IMR-90 (cell line): Measurements from ENCODE around the gene PLCL2. TPM values are rescaled to one million over a fixed set of nuclear protein-coding genes. Genes with fewer than 3 reads are reported as not detected.

Source experiments
- ATAC-seq: fragments of 200-7000 bp; cut with Tn5 transposase; 2 replicates; pipeline ENCODE4 v1.9.1; 2020; ENCODE audit warnings: low read depth, mild to moderate bottlenecking, moderate library complexity
- BruUV-seq: library from RNA; stranded (reverse); fragments of 400-500 nt; replicated peaks from 2 replicates; lab custom pipeline; 2021; lab: Mats Ljungman, UMichigan
- CTCF ChIA-PET: fragments of 300-600 bp; formaldehyde crosslinking; extraction: SDS; loops from one replicate; lab custom pipeline; 2021; ENCODE audit warnings: antibody characterized with exemption; lab: Yijun Ruan, JAX
- POLR2A ChIA-PET: fragments of 300-600 bp; sonication (Branson Sonifier 250); formaldehyde crosslinking; loops from one replicate; lab custom pipeline; 2022; ENCODE audit warnings: antibody characterized with exemption; ENCODE audit not compliant: unreplicated experiment; lab: Charles Lee
- DNase-seq: peaks from one replicate; pipeline ENCODE4 v3.0.0; 2013
- H2AFZ ChIP-seq: replicated peaks from 2 replicates; pipeline ENCODE3; 2013; ENCODE audit warnings: low read length, mild to moderate bottlenecking; ENCODE audit not compliant: poor library complexity
- H2AK5ac ChIP-seq: 2 replicates; pipeline ENCODE4 v1.6.1; 2013; ENCODE audit warnings: low read depth, low read length, inconsistent platforms
- H2AK9ac ChIP-seq: replicated peaks from 2 replicates; pipeline ENCODE3; 2013; ENCODE audit warnings: mild to moderate bottlenecking, low read depth, low read length, moderate library complexity; ENCODE audit not compliant: poor library complexity
- H2BK120ac ChIP-seq: 2 replicates; pipeline ENCODE4 v1.6.1; 2013; ENCODE audit warnings: low read depth, low read length, inconsistent platforms
- H2BK15ac ChIP-seq: 3 replicates; pipeline ENCODE4 v1.6.1; 2013; ENCODE audit warnings: low read depth, low read length, inconsistent platforms
- H2BK20ac ChIP-seq: 2 replicates; pipeline ENCODE4 v1.6.1; 2013; ENCODE audit warnings: low read depth, mild to moderate bottlenecking, inconsistent platforms, low read length, moderate library complexity
- H2BK5ac ChIP-seq: 2 replicates; pipeline ENCODE4 v1.6.1; 2013; ENCODE audit warnings: mild to moderate bottlenecking, low read depth, low read length, inconsistent platforms; ENCODE audit not compliant: poor library complexity, severe bottlenecking
- H3K14ac ChIP-seq: replicated peaks from 2 replicates; pipeline ENCODE4 v1.6.1; 2013; ENCODE audit warnings: low read depth, low read length, inconsistent platforms
- H3K18ac ChIP-seq: 2 replicates; pipeline ENCODE4 v1.6.1; 2013; ENCODE audit warnings: low read depth, low read length, control low read depth
- H3K23ac ChIP-seq: 2 replicates; pipeline ENCODE4 v1.6.1; 2013; ENCODE audit warnings: low read depth, low read length, inconsistent platforms
- H3K27ac ChIP-seq: 2 replicates; pipeline ENCODE4 v1.5.1; 2013; ENCODE audit warnings: mild to moderate bottlenecking, control low read depth, low read length; ENCODE audit not compliant: insufficient read depth
- H3K27me3 ChIP-seq: 2 replicates; pipeline ENCODE4 v1.6.1; 2013; ENCODE audit warnings: low read length; ENCODE audit not compliant: control insufficient read depth, insufficient read depth
- H3K36me3 ChIP-seq: 2 replicates; pipeline ENCODE4 v1.6.1; 2013; ENCODE audit warnings: low read length, mixed read lengths; ENCODE audit not compliant: control insufficient read depth, insufficient read depth
- H3K4ac ChIP-seq: 2 replicates; pipeline ENCODE4 v1.6.1; 2013; ENCODE audit warnings: low read depth, low read length, inconsistent platforms
- H3K4me1 ChIP-seq: 2 replicates; pipeline ENCODE4 v1.6.1; 2013; ENCODE audit warnings: low read length, mixed read lengths; ENCODE audit not compliant: control insufficient read depth, insufficient read depth
- H3K4me2 ChIP-seq: 2 replicates; pipeline ENCODE4 v1.6.1; 2013; ENCODE audit warnings: low read depth, mild to moderate bottlenecking, control low read depth, low read length, moderate library complexity
- H3K4me3 ChIP-seq: 2 replicates; pipeline ENCODE4 v1.5.1; 2013; ENCODE audit warnings: low read depth, mild to moderate bottlenecking, control low read depth, low read length, moderate library complexity; ENCODE audit not compliant: insufficient read depth
- H3K56ac ChIP-seq: 2 replicates; pipeline ENCODE4 v1.6.1; 2013; ENCODE audit warnings: low read length, inconsistent platforms; ENCODE audit not compliant: insufficient read depth; ENCODE audit errors: extremely low read depth
- H3K79me1 ChIP-seq, 2 experiments: 2 replicates each; pipeline ENCODE4 v1.6.1; 2013; ENCODE audit warnings: low read length in 2 of 2, inconsistent platforms in 1 of 2, low read depth in 1 of 2
- H3K9ac ChIP-seq: 2 replicates; pipeline ENCODE4 v1.6.1; 2013; ENCODE audit warnings: low read depth, low read length, control low read depth
- H3K9me1 ChIP-seq: 2 replicates; pipeline ENCODE4 v1.6.1; 2013; ENCODE audit warnings: low read length, inconsistent platforms; ENCODE audit not compliant: insufficient read depth
- H3K9me3 ChIP-seq: 2 replicates; pipeline ENCODE4 v1.6.1; 2013; ENCODE audit warnings: low read length; ENCODE audit not compliant: control insufficient read depth, insufficient read depth
- H4K20me1 ChIP-seq: 2 replicates; pipeline ENCODE4 v1.6.1; 2013; ENCODE audit warnings: low read length, inconsistent platforms; ENCODE audit not compliant: insufficient read depth
- H4K5ac ChIP-seq: 2 replicates; pipeline ENCODE4 v1.6.1; 2013; ENCODE audit warnings: mild to moderate bottlenecking, low read depth, low read length, control low read depth
- H4K8ac ChIP-seq, 2 experiments: 2 replicates each; pipeline ENCODE4 v1.6.1; 2013; ENCODE audit warnings: low read depth in 2 of 2, low read length in 2 of 2, control low read depth in 1 of 2, inconsistent platforms in 1 of 2
- H4K91ac ChIP-seq: 2 replicates; pipeline ENCODE4 v1.6.1; 2013; ENCODE audit warnings: low read depth, low read length, inconsistent platforms; ENCODE audit not compliant: insufficient read depth
- CEBPB ChIP-seq: IDR thresholded peaks from 2 replicates; pipeline ENCODE4 v1.6.1; 2012; ENCODE audit warnings: low read depth, low read length, improper control_type of control experiment
- CTCF ChIP-seq: conservative IDR thresholded peaks from 2 replicates; pipeline ENCODE4 v1.5.1; 2012; ENCODE audit warnings: mild to moderate bottlenecking, low read depth, low read length, improper control_type of control experiment
- ELK1 ChIP-seq: fragments of 150-350 bp; IDR thresholded peaks from 2 replicates; pipeline ENCODE4 v1.6.1; 2016; ENCODE audit warnings: low read depth, mild to moderate bottlenecking, low read length, moderate library complexity, borderline replicate concordance
- FOS ChIP-seq: fragments of 150-350 bp; IDR thresholded peaks from 2 replicates; pipeline ENCODE4 v1.6.1; 2016; ENCODE audit warnings: low read depth, low read length
- MAFK ChIP-seq: IDR thresholded peaks from 2 replicates; pipeline ENCODE4 v1.6.1; 2012; ENCODE audit warnings: low read depth, low read length, improper control_type of control experiment
- MAZ ChIP-seq: IDR thresholded peaks from 2 replicates; pipeline ENCODE4 v1.6.1; 2012; ENCODE audit warnings: low read depth, mild to moderate bottlenecking, low read length, improper control_type of control experiment, moderate library complexity, borderline replicate concordance
- MXI1 ChIP-seq: IDR thresholded peaks from 2 replicates; pipeline ENCODE4 v1.6.1; 2012; ENCODE audit warnings: low read depth, mild to moderate bottlenecking, low read length, moderate library complexity, borderline replicate concordance
- NFE2L2 ChIP-seq: fragments of 150-350 bp; IDR thresholded peaks from 2 replicates; pipeline ENCODE4 v1.6.1; 2016; ENCODE audit warnings: low read depth, mild to moderate bottlenecking, low read length
- RAD21 ChIP-seq: IDR thresholded peaks from 2 replicates; pipeline ENCODE4 v1.6.1; 2012; ENCODE audit warnings: low read length, improper control_type of control experiment
- RCOR1 ChIP-seq: IDR thresholded peaks from 2 replicates; pipeline ENCODE4 v1.6.1; 2012; ENCODE audit warnings: mild to moderate bottlenecking, low read length, improper control_type of control experiment; ENCODE audit not compliant: insufficient replicate concordance
- SMC3 ChIP-seq: fragments of 150-350 bp; IDR thresholded peaks from 2 replicates; pipeline ENCODE4 v1.6.1; 2016; ENCODE audit warnings: low read depth, mild to moderate bottlenecking, antibody characterized with exemption, low read length, moderate library complexity
- USF2 ChIP-seq: fragments of 150-350 bp; IDR thresholded peaks from 2 replicates; pipeline ENCODE4 v1.6.1; 2017; ENCODE audit warnings: mild to moderate bottlenecking, antibody characterized with exemption, low read length, low read depth
- WGBS, 2 experiments: methylation state at CpG; one replicate each; pipeline versions ENCODE4 v1.1.5 to v1.1.7; 2013; ENCODE audit warnings: missing lambda C conversion rate in 2 of 2; ENCODE audit not compliant: insufficient read length in 1 of 2; ENCODE audit errors: extremely low coverage in 2 of 2; 5-methylcytosine and 5-hydroxymethylcytosine counted together
- dilution Hi-C: fragments of 300-500 bp; cut with HindIII; formaldehyde crosslinking; loops from one replicate; pipeline ENCODE4 v1.14.3; 2018; ENCODE audit warnings: low sequenced_read_pairs; ENCODE audit not compliant: unreplicated experiment
- in situ Hi-C: fragments of 300-500 bp; cut with MboI; formaldehyde crosslinking; loops from 3 replicates; pipeline ENCODE4 v1.14.3; 2019; ENCODE audit warnings: low sequenced_read_pairs, inconsistent platforms, mixed read lengths
- intact Hi-C: fragments of 100-400 bp; cut with micrococcal nuclease; formaldehyde crosslinking; loops from 2 replicates; pipeline ENCODE4 v1.10.0; 2022
- polyA plus RNA-seq, 3 experiments: library from polyadenylated mRNA; depleted of rRNA; stranded (reverse); fragments of >200 nt; gene quantifications; 2 replicates each; pipeline ENCODE4 v1.2.3, GENCODE V29; 2012; ENCODE audit warnings: low replicate concordance in 1 of 3
- total RNA-seq: library from RNA; depleted of rRNA; stranded (reverse); fragments of >200 nt; gene quantifications from 2 replicates; pipeline ENCODE4 v1.2.3, GENCODE V29; 2012

PLCL2 gene
- total and polyA plus RNA-seq, 2 of the 4 experiments (the other 2 are of a cell fraction), result 0.92 to 3.8 TPM

- intact Hi-C loops, result no loop called here
- Histone ChIP-seq H2AK9ac (no peak overlapping the region), H2AFZ (no peak overlapping the region)
These were observed 165.3 kb downstream of the PLCL2 start for GRCh38 chr3:17050071-17050470.

More at GRCh38 chr3:17050071-17050470, 165.3 kb downstream of the PLCL2 start:
- in situ Hi-C loops (no loop called here), dilution Hi-C loops (no loop called here)
- H2BK15ac ChIP-seq, result no peak overlapping the region
- no peak overlapping the region for H3K4ac ChIP-seq
- ChIA-PET CTCF (interaction anchor here (0.6 kb wide), 2 partner anchors 11 to 1326 kb away, joined by 3 read pairs; no protein-coding TSS in a partner anchor), POLR2A (no interaction called here)
- H4K8ac ChIP-seq, result no peak overlapping the region
- H4K5ac ChIP-seq, result no peak overlapping the region
- H3K4me3 ChIP-seq, result no peak overlapping the region
- H3K56ac ChIP-seq, result no peak overlapping the region
- H3K4me2 ChIP-seq, result no peak overlapping the region
- no TSS peak for BruUV-seq
- H3K79me1 ChIP-seq, result no peaks in the 10 kb centered on the region
- no peak overlapping the region for H3K9ac ChIP-seq
- no peak overlapping the region for H2BK20ac ChIP-seq
- WGBS, 2 experiments, result no CpG with 5 or more reads among the region's 4 CpGs
- H4K20me1 ChIP-seq, result no peaks in the 10 kb centered on the region
- H3K23ac ChIP-seq, result no peak overlapping the region
- no peak overlapping the region for H2AK5ac ChIP-seq
- DNase-seq, result no peak
- H3K27ac ChIP-seq, result no peak overlapping the region
- H3K9me3 ChIP-seq, result no peaks in the 10 kb centered on the region
- H2BK5ac ChIP-seq, result no peak overlapping the region
- H3K36me3 ChIP-seq, result no peaks in the 10 kb centered on the region
- H3K9me1 ChIP-seq, result no peaks in the 10 kb centered on the region
- H4K91ac ChIP-seq, result no peak overlapping the region
- no peak overlapping the region for H3K14ac ChIP-seq
- no peak for TF ChIP-seq RCOR1
- no peak for TF ChIP-seq NFE2L2
- no peak for TF ChIP-seq CTCF
- TF ChIP-seq USF2, result no peak
- no peak for TF ChIP-seq MAFK
- TF ChIP-seq CEBPB, result no peak
- no peak for TF ChIP-seq FOS
- no peak for TF ChIP-seq ELK1
- no peak for TF ChIP-seq MXI1
- no peak for TF ChIP-seq SMC3
- TF ChIP-seq MAZ, result no peak
- no peak for TF ChIP-seq RAD21
- no peak overlapping the region for H3K18ac ChIP-seq
- no peaks in the 10 kb centered on the region for H3K4me1 ChIP-seq
- ATAC-seq, result no peak
- H3K27me3 ChIP-seq, result no peaks in the 10 kb centered on the region
- H2BK120ac ChIP-seq, result no peak overlapping the region
